ENCODE measurements around the gene ADAMTS18.
A peak's percentile ranks its signal among the peaks of the same experiment; 100 is the strongest.

ADAMTS18 gene

GRCh38 chr16:77302674-77303073, 132.2 kb downstream of the ADAMTS18 start:
- H3K4me3 ChIP-seq (ENCODE audit: control insufficient read depth, low read depth, low read length) = no peak overlapping the region
- DNase-seq (ENCODE audit: low read depth) = no peak
- TF ChIP-seq CTCF (IDR thresholded peaks at IDR 0.05; ENCODE audit: control insufficient read depth, insufficient read depth, low read depth, low read length, missing control alignments) = no peak

- no peak for DNase-seq (ENCODE audit: low read depth)
- TF ChIP-seq CTCF (IDR thresholded peaks at IDR 0.05; ENCODE audit: control insufficient read depth, insufficient read depth, low read depth, low read length, missing control alignments) = no peak
- H3K4me3 ChIP-seq (ENCODE audit: control insufficient read depth, low read depth, low read length) = no peak overlapping the region
Measured at GRCh38 chr16:77302249-77302648, 132.6 kb downstream of the ADAMTS18 start.

- TF ChIP-seq CTCF (IDR thresholded peaks at IDR 0.05; ENCODE audit: control insufficient read depth, insufficient read depth, low read depth, low read length, missing control alignments) = no peak
- no peak for DNase-seq (ENCODE audit: low read depth)
- no peak overlapping the region for H3K4me3 ChIP-seq (ENCODE audit: control insufficient read depth, low read depth, low read length)
Measured at GRCh38 chr16:77300256-77300655, 134.6 kb downstream of the ADAMTS18 start.

- TF ChIP-seq CTCF (IDR thresholded peaks at IDR 0.05; ENCODE audit: control insufficient read depth, insufficient read depth, low read depth, low read length, missing control alignments) = no peak
- DNase-seq (ENCODE audit: low read depth) = no peak
- H3K4me3 ChIP-seq (ENCODE audit: control insufficient read depth, low read depth, low read length) = no peak overlapping the region
Measured at GRCh38 chr16:77299395-77299794, 135.4 kb downstream of the ADAMTS18 start.

GRCh38 chr16:77298418-77299360, 136.1 kb downstream of the ADAMTS18 start:
- H3K4me3 ChIP-seq (ENCODE audit: control insufficient read depth, low read depth, low read length) = no peak overlapping the region
- peak; percentile 89 for DNase-seq (ENCODE audit: low read depth)
- TF ChIP-seq CTCF (IDR thresholded peaks at IDR 0.05; ENCODE audit: control insufficient read depth, insufficient read depth, low read depth, low read length, missing control alignments) = no peak

- DNase-seq (ENCODE audit: low read depth) = no peak
- TF ChIP-seq CTCF (IDR thresholded peaks at IDR 0.05; ENCODE audit: control insufficient read depth, insufficient read depth, low read depth, low read length, missing control alignments) = no peak
- no peak overlapping the region for H3K4me3 ChIP-seq (ENCODE audit: control insufficient read depth, low read depth, low read length)
Measured at GRCh38 chr16:77297996-77298395, 136.8 kb downstream of the ADAMTS18 start.

Data from AG09309 (cell line).